ENCODE measurements around the gene ALOX15B. TPM values are rescaled to one million over a fixed set of nuclear protein-coding genes. Genes with fewer than 3 reads are reported as not detected.

ALOX15B gene
- total RNA-seq, 2 donors from 2014 or later, result not detected

GRCh38 chr17:8005357-8005756 lies 33.5 kb upstream of the ALOX15B start:
- H3K9me3 ChIP-seq (ENCODE audit: control insufficient read depth, low read length, poor library complexity, severe bottlenecking), result no peaks in the 10 kb centered on the region
- H3K27ac Mint-ChIP-seq, result peak overlapping the region; percentile 63
- ATAC-seq (no peak), DNase-seq (no peak)
- peaks cover 12% of the 10 kb centered on the region for H3K36me3 Mint-ChIP-seq (ENCODE audit: low read depth)
- H3K4me3 Mint-ChIP-seq, result no peak overlapping the region
- peaks cover 67% of the 10 kb centered on the region for H3K27me3 Mint-ChIP-seq
- H3K4me1 Mint-ChIP-seq, result peaks cover 16% of the 10 kb centered on the region

GRCh38 chr17:8005967-8006730 lies 32.7 kb upstream of the ALOX15B start:
- Mint-ChIP-seq H3K27ac (peak overlapping the region; percentile 63), H3K36me3 (ENCODE audit: low read depth) (peaks cover 9% of the 10 kb centered on the region), H3K4me3 (no peak overlapping the region), H3K4me1 (peaks cover 16% of the 10 kb centered on the region), H3K27me3 (peaks cover 59% of the 10 kb centered on the region)
- ATAC-seq (no peak), DNase-seq (no peak)
- no peaks in the 10 kb centered on the region for H3K9me3 ChIP-seq (ENCODE audit: control insufficient read depth, low read length, poor library complexity, severe bottlenecking)

GRCh38 chr17:8006836-8007680 lies 31.8 kb upstream of the ALOX15B start:
- Mint-ChIP-seq H3K4me1 (peaks cover 13% of the 10 kb centered on the region), H3K27ac (no peak overlapping the region), H3K4me3 (no peak overlapping the region), H3K36me3 (ENCODE audit: low read depth) (peaks cover 5% of the 10 kb centered on the region), H3K27me3 (peaks cover 50% of the 10 kb centered on the region)
- DNase-seq, result no peak
- no peaks in the 10 kb centered on the region for H3K9me3 ChIP-seq (ENCODE audit: control insufficient read depth, low read length, poor library complexity, severe bottlenecking)
- ATAC-seq, result no peak

GRCh38 chr17:8007836-8008235 lies 31.0 kb upstream of the ALOX15B start:
- Mint-ChIP-seq H3K27me3 (peaks cover 46% of the 10 kb centered on the region), H3K4me3 (no peak overlapping the region), H3K4me1 (peaks cover 9% of the 10 kb centered on the region), H3K36me3 (ENCODE audit: low read depth) (peaks cover 4% of the 10 kb centered on the region), H3K27ac (no peak overlapping the region)
- H3K9me3 ChIP-seq (ENCODE audit: control insufficient read depth, low read length, poor library complexity, severe bottlenecking), result no peaks in the 10 kb centered on the region
- DNase-seq (no peak), ATAC-seq (no peak)

- ATAC-seq (no peak), DNase-seq (no peak)
- H3K4me3 Mint-ChIP-seq, result no peak overlapping the region
- no peaks in the 10 kb centered on the region for H3K9me3 ChIP-seq (ENCODE audit: control insufficient read depth, low read length, poor library complexity, severe bottlenecking)
- peaks cover 14% of the 10 kb centered on the region for H3K4me1 Mint-ChIP-seq
- H3K27ac Mint-ChIP-seq, result no peak overlapping the region
- peaks cover 32% of the 10 kb centered on the region for H3K27me3 Mint-ChIP-seq
- H3K36me3 Mint-ChIP-seq (ENCODE audit: low read depth), result no peaks in the 10 kb centered on the region
These were observed 26.7 kb upstream of the ALOX15B start for GRCh38 chr17:8012045-8012580.

GRCh38 chr17:8012996-8013640 lies 25.7 kb upstream of the ALOX15B start:
- ATAC-seq, result no peak
- Mint-ChIP-seq H3K4me1 (peaks cover 11% of the 10 kb centered on the region), H3K27ac (no peak overlapping the region), H3K27me3 (peaks cover 24% of the 10 kb centered on the region), H3K36me3 (ENCODE audit: low read depth) (no peaks in the 10 kb centered on the region), H3K4me3 (no peak overlapping the region)
- H3K9me3 ChIP-seq (ENCODE audit: control insufficient read depth, low read length, poor library complexity, severe bottlenecking), result no peaks in the 10 kb centered on the region
- no peak for DNase-seq

- H3K9me3 ChIP-seq (ENCODE audit: control insufficient read depth, low read length, poor library complexity, severe bottlenecking), result no peaks in the 10 kb centered on the region
- DNase-seq, result no peak
- Mint-ChIP-seq H3K27ac (no peak overlapping the region), H3K36me3 (ENCODE audit: low read depth) (no peaks in the 10 kb centered on the region), H3K4me3 (no peak overlapping the region), H3K27me3 (peaks cover 24% of the 10 kb centered on the region), H3K4me1 (peaks cover 11% of the 10 kb centered on the region)
- ATAC-seq, result no peak
These were observed 24.9 kb upstream of the ALOX15B start for GRCh38 chr17:8013731-8014557.

GRCh38 chr17:8014558-8014850 lies 24.4 kb upstream of the ALOX15B start:
- no peaks in the 10 kb centered on the region for H3K9me3 ChIP-seq (ENCODE audit: control insufficient read depth, low read length, poor library complexity, severe bottlenecking)
- H3K4me1 Mint-ChIP-seq, result peaks cover 11% of the 10 kb centered on the region
- DNase-seq (no peak), ATAC-seq (no peak)
- H3K27ac Mint-ChIP-seq, result no peak overlapping the region
- H3K4me3 Mint-ChIP-seq, result no peak overlapping the region
- no peaks in the 10 kb centered on the region for H3K36me3 Mint-ChIP-seq (ENCODE audit: low read depth)
- peaks cover 29% of the 10 kb centered on the region for H3K27me3 Mint-ChIP-seq

- ATAC-seq, result no peak
- Mint-ChIP-seq H3K27me3 (peaks cover 37% of the 10 kb centered on the region), H3K27ac (peak overlapping the region; percentile 37), H3K36me3 (ENCODE audit: low read depth) (no peaks in the 10 kb centered on the region), H3K4me3 (peak overlapping the region; percentile 41), H3K4me1 (peaks cover 11% of the 10 kb centered on the region)
- no peak for DNase-seq
- H3K9me3 ChIP-seq (ENCODE audit: control insufficient read depth, low read length, poor library complexity, severe bottlenecking), result no peaks in the 10 kb centered on the region
These were observed 23.5 kb upstream of the ALOX15B start for GRCh38 chr17:8015236-8015956.

GRCh38 chr17:8015957-8016631 lies 22.8 kb upstream of the ALOX15B start:
- DNase-seq, result no peak
- no peaks in the 10 kb centered on the region for H3K36me3 Mint-ChIP-seq (ENCODE audit: low read depth)

GRCh38 chr17:8016632-8017424 lies 22.0 kb upstream of the ALOX15B start:
- peak overlapping the region; percentile 85 for H3K4me3 Mint-ChIP-seq
- DNase-seq (no peak), ATAC-seq (peak; percentile 87)
- no peak overlapping the region for H3K27ac Mint-ChIP-seq
- H3K36me3 Mint-ChIP-seq (ENCODE audit: low read depth), result peaks cover 2% of the 10 kb centered on the region
- H3K27me3 Mint-ChIP-seq, result peaks cover 51% of the 10 kb centered on the region
- no peaks in the 10 kb centered on the region for H3K9me3 ChIP-seq (ENCODE audit: control insufficient read depth, low read length, poor library complexity, severe bottlenecking)
- H3K4me1 Mint-ChIP-seq, result peaks cover 11% of the 10 kb centered on the region

More at GRCh38 chr17:8015957-8016631, 22.8 kb upstream of the ALOX15B start:
- Mint-ChIP-seq H3K27me3 (peaks cover 44% of the 10 kb centered on the region), H3K4me3 (peak overlapping the region; percentile 85), H3K4me1 (peaks cover 11% of the 10 kb centered on the region), H3K27ac (no peak overlapping the region)
- ATAC-seq, result peak; percentile 31
- no peaks in the 10 kb centered on the region for H3K9me3 ChIP-seq (ENCODE audit: control insufficient read depth, low read length, poor library complexity, severe bottlenecking)

Data from T-helper 17 cell (primary cell).